ENCODE measurements around the gene DGKB.

DGKB gene

DNA sequence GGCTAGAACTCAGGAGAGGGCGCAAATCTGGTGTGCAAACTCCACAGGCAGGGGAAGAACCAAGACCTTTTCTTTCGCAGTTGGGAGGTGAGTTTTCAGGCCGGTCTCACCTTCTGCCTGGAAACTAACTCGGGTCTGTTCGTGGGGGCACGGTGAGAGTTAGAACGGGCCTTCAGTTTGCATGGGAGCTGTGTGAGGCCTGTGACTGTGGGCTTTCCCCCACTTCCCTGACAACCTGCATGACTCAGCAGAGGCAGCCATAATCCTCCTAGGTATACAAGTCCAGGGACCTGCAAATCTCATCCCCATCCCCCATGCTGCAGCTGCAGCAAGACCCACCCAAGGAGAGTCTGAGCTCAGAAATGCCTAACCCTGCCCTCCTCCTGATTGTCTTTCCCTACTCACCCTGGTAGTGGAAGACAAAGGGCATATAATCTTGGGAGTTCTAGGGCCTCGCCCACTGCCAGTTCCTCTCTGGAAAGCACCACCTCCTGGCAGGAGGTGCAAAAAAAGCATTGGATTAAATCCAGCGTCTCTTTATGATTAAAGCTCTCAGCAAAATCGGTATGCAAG, 718.2 kb downstream of the DGKB start:
- no peak for DNase-seq

- DNase-seq, result no peak
These were observed 722.8 kb downstream of the DGKB start for GRCh38 chr7:14179781-14180180.

- DNase-seq, result no peak
These were observed 724.7 kb downstream of the DGKB start for GRCh38 chr7:14177876-14178275.

DNA sequence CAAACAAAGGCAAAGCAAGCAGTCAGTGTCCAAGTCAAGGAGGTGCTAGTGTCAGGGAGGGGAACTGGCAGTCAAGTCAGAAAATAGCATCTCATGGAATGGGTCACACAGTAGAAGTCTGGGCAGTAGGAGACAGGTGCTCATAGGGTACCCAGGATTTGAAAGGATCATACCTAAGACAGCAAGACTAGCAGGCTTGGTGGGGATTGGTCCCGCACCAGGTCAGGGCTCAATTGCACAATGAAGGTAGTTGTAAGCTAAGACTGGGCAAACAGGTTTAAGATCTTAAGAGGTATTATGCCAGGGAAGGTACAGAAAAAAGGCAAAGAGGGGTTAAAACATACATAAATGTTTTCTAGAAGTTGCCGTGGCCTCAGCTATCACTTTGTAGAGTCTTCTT, 731.7 kb downstream of the DGKB start:
- DNase-seq, result no peak

DNA sequence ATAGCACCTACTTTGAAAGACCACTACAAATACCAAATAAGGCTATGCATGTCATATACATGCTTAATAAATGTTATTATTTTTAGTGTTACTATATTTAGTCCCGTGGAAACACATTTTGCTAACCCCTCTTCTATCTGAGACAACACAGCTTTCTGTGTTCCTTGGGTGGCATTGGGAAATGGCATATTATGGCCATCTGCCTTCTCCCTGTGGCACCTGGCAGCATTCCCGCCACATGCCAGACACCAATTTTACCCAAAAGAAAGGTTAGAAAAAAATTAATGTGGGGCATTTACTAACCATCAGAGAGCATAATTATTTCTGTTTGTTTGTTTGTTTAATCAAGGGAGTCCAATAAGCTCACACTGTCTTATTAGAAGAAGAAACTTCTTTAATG, 744.4 kb downstream of the DGKB start:
- peak; percentile 39 for DNase-seq

DNA sequence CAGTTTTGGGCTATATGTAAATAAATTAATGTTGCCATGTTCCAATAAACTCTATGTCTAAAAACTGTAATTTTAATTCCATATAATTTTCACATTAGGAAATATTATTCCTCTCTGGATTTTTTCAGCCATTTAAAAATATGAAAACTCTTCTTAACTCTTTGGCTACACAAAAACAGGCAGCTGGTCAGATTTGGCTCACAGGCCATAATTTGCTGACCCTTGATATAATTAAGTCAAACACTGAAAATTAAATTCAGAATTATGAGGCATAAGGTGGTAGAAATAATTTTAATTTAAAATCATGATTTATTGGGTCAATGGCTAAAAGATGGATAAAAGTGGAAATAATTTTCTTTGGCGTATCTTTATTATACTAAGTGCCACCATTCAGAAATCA, 746.1 kb downstream of the DGKB start:
- DNase-seq, result no peak

DNA sequence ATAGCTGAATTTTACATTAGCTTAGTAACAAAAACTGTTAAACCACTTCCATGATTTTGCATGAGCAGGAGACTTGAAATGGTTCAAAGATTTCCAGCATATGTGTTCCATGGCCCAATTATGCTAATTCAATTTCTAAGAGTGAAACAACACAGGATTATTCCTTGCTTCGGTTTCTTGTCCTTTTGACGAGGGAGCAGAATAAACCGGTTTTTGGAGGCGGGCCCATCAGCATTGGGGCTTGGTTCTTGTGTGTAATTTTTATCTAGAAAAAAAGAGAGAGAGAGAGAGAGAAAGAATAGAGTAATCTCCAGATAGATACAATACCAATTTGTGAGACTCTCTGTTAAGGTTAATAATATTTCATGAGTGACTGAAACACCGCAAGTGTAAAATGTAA, 753.6 kb downstream of the DGKB start:
- DNase-seq, result no peak

GRCh38 chr7:14147532-14147931, 755.0 kb downstream of the DGKB start:
- no peak for DNase-seq

DNA sequence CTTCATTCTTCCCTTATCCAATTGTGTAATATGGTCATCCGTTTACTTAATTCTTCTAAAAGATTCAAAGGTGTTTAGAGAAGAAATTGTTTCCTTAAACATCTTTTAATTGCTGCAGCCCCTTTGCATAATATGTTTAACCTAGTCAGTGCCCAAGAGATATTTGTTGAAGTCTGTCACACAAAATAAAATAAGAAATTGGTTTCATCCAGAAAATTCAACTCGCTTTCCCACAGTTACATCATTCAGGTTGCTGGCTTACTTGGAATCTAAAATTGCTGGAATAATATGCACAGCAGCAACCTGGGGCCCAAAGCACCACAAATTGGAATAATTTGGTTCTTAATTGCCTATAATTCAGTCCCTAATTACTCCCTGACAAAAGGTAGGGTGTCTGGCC, 758.0 kb downstream of the DGKB start:
- peak; percentile 87 for DNase-seq

DNA sequence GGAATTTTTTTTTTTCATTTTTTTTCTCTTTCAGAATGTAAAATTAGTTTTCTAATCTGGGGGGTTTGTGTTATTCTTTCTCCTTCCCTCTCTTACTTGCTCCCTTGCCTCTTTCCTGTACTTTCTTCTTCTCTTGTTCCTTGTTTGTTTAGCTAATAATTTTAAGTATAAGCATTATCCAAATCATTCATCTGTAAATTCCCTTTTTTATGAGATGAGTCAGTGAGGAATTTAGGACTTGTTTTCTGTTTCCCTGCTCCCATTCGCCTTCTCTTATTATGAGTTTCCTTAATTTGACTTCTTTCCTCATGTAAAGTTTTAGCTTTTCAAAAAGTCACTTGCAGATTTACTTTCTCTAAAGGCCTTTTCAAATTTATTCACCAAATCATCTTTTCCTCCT, 758.4 kb downstream of the DGKB start:
- DNase-seq, result no peak

DNA sequence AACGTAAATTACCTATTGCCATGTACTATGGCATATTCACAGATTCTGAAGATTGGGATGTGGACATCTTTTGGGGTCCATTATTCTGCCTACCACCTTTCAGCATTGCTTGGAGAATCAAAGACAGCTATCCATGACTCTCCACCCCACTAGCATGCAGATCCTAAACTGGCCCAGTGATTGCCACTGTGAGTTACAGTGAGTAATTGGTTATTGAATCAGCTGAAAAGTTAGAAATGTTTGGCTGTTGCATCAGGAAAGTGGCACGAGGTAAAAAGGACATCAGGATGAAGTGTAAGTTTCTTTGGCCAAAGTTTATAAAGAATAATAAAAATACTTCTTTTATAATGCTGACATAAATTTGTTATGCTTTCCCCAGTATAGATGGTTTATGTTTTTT, 764.9 kb downstream of the DGKB start:
- DNase-seq, result no peak

DNA sequence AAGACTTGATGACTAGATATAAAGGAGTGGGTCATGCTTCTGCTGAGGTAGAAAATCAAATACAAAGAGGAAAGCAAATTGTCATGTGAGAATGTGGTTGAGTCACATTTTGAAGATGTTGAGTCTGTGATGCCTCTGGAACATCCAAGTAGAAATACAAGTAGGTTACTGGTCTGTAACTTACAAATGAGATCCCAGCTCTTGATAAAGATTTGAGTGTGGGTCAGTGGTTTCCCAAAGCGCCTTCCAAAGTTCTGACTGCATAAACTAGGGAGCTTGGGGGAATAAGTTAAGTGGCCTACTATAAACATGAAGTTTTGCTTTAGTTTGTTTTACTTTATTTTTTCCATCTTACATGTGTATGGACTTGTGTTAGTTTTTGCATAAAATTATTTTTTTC, 768.8 kb downstream of the DGKB start:
- no peak for DNase-seq

DNA sequence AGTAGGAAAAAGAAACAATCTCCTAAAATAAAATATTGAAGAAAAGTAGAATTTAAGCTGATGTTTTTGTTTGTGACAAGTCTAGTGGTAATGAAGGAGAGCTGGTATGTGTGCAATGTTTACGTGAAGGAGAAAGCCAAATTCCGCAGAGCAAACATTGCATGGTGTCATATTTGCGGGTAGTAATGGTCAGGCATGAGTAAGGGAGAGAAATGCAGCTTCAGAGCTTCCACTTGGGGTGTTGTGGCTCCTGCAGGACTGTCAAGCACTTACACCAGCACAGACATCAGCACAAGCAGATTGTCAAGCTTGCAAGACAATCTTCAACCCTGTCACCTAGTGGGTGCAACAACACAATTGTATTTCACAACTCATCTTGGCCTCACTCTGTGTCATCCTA, 776.6 kb downstream of the DGKB start:
- no peak for DNase-seq

GRCh38 chr7:14124716-14125115, 777.8 kb downstream of the DGKB start:
- DNase-seq, result no peak

- no peak for DNase-seq
These were observed 778.6 kb downstream of the DGKB start for GRCh38 chr7:14123923-14124322.

- no peak for DNase-seq
These were observed 786.9 kb downstream of the DGKB start for GRCh38 chr7:14115701-14116100.

DNA sequence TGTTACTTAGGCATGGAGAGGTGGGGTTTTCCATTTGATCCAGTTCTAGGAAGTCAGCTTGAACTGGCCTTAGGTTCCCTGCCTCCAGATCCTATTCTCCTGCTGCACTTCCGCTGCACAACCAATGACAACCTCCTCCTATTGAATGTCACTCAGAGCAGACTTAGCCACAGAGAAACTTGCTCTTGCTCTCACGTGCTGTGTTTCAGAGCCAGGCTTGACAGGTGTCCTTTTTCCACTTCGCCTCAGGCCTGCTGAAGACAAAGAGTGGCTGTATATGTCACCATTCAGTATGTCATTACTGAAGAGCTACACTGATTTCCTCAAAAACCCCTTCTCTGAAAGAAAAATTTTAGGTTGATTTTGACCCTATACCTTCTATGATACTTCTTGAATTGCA, 797.7 kb downstream of the DGKB start:
- no peak for DNase-seq

- no peak for DNase-seq
These were observed 806.4 kb downstream of the DGKB start for GRCh38 chr7:14096159-14096558.

- no peak for DNase-seq
These were observed 807.2 kb downstream of the DGKB start for GRCh38 chr7:14095233-14095950.

Measured in COR-L47 (cell line).